Measurements from ENCODE around the gene AFAP1. TPM values are rescaled to one million over a fixed set of nuclear protein-coding genes. Genes with fewer than 3 reads are reported as not detected.

Gene AFAP1
- polyA plus RNA-seq, 3 donors = not detected

GRCh38 chr4:7974425-7974824 lies 34.8 kb upstream of the AFAP1 start:
- no peak overlapping the region for H3K4me3 Mint-ChIP-seq
- no peaks in the 10 kb centered on the region for H3K9me3 ChIP-seq (replicated peaks in 1 of 2; ENCODE audit: control insufficient read depth in 1 of 2, insufficient read depth in 1 of 2, low read length in 2 of 2)
- WGBS (ENCODE audit: insufficient coverage) = 100% methylated on average over 1 of the region's 1 CpG

DNA sequence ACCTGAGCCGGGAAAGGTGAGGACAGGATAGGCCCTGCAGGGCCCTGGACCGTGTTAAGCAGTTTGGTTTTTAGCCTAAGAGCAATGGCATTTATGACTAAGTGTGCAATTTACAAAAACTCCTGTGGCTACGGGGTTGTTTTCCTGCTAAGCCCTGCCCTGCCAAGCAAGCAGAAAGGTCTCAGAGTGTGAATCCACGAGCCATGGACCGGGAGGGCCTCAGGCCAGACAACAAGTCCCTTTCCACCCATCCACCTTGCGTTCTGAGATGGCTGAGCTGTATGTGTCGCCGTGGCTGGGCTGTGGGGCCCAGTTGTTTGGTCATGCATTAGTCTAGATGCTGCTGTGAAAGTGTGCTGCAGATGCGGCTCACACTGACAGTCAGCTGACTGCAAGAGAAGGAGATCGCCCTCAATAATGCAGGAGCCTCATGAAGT lies 33.9 kb upstream of the AFAP1 start:
- Mint-ChIP-seq H3K27me3 (ENCODE audit: low read depth in 3 of 3) (peaks cover 13 to 24% (median 24%) of the 10 kb centered on the region in 3 donors), H3K36me3 (no peaks in the 10 kb centered on the region), H3K9me3 (peaks cover 0 to 6% (median 0%) of the 10 kb centered on the region in 7 donors), H3K4me3 (no peak overlapping the region), H3K27ac (no peak overlapping the region), H3K4me1 (peaks cover 8% of the 10 kb centered on the region)
- TF ChIP-seq, protein P1, sequence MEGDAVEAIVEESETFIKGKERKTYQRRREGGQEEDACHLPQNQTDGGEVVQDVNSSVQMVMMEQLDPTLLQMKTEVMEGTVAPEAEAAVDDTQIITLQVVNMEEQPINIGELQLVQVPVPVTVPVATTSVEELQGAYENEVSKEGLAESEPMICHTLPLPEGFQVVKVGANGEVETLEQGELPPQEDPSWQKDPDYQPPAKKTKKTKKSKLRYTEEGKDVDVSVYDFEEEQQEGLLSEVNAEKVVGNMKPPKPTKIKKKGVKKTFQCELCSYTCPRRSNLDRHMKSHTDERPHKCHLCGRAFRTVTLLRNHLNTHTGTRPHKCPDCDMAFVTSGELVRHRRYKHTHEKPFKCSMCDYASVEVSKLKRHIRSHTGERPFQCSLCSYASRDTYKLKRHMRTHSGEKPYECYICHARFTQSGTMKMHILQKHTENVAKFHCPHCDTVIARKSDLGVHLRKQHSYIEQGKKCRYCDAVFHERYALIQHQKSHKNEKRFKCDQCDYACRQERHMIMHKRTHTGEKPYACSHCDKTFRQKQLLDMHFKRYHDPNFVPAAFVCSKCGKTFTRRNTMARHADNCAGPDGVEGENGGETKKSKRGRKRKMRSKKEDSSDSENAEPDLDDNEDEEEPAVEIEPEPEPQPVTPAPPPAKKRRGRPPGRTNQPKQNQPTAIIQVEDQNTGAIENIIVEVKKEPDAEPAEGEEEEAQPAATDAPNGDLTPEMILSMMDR (IDR thresholded peaks at IDR 0.05) = no peak
- Histone ChIP-seq H3K9me3 (replicated peaks in 1 of 2; ENCODE audit: control insufficient read depth in 1 of 2, insufficient read depth in 1 of 2, low read length in 2 of 2) (no peaks in the 10 kb centered on the region), H3K4me3 (replicated peaks in 1 of 3; ENCODE audit: low read depth in 2 of 3, low read length in 3 of 3) (no peak overlapping the region), H3K27ac (ENCODE audit: low read depth in 1 of 2, low read length in 2 of 2) (no peak overlapping the region), H3K36me3 (replicated peaks in 1 of 2; ENCODE audit: control insufficient read depth in 1 of 2, insufficient read depth in 2 of 2, low read length in 2 of 2) (no peaks in the 10 kb centered on the region), H2AFZ (ENCODE audit: insufficient read depth, low read depth, low read length, poor library complexity, severe bottlenecking) (no peak overlapping the region), H3K79me2 (ENCODE audit: insufficient read depth, low read length) (no peaks in the 10 kb centered on the region), H3K9ac (ENCODE audit: insufficient read depth, low read length, poor library complexity, severe bottlenecking) (no peak overlapping the region), H3K4me2 (replicated peaks; ENCODE audit: extremely low read depth, low read length, poor library complexity, severe bottlenecking) (no peak overlapping the region), H4K20me1 (ENCODE audit: insufficient read depth, low read length) (no peaks in the 10 kb centered on the region), H3K27me3 (ENCODE audit: control insufficient read depth in 2 of 2, insufficient read depth in 2 of 2, low read length in 2 of 2) (peaks cover 0 to 5% of the 10 kb centered on the region in 2 donors), H3K4me1 (ENCODE audit: control insufficient read depth in 1 of 2, insufficient read depth in 2 of 2, low read length in 2 of 2) (no peaks in the 10 kb centered on the region)
- DNase-seq = no peak
- 88% methylated on average over 5 of the region's 10 CpGs for WGBS (ENCODE audit: insufficient coverage)
- intact Hi-C loops (cut with micrococcal nuclease) = no loop called here

More at GRCh38 chr4:7974425-7974824, 34.8 kb upstream of the AFAP1 start:
- H3K27me3 Mint-ChIP-seq (ENCODE audit: low read depth in 3 of 3) = peaks cover 7 to 21% (median 18%) of the 10 kb centered on the region in 3 donors
- Histone ChIP-seq H2AFZ (ENCODE audit: insufficient read depth, low read depth, low read length, poor library complexity, severe bottlenecking) (no peak overlapping the region), H4K20me1 (ENCODE audit: insufficient read depth, low read length) (no peaks in the 10 kb centered on the region), H3K4me2 (replicated peaks; ENCODE audit: extremely low read depth, low read length, poor library complexity, severe bottlenecking) (no peak overlapping the region), H3K79me2 (ENCODE audit: insufficient read depth, low read length) (no peaks in the 10 kb centered on the region), H3K9ac (ENCODE audit: insufficient read depth, low read length, poor library complexity, severe bottlenecking) (no peak overlapping the region), H3K4me1 (ENCODE audit: control insufficient read depth in 1 of 2, insufficient read depth in 2 of 2, low read length in 2 of 2) (no peaks in the 10 kb centered on the region), H3K36me3 (replicated peaks in 1 of 2; ENCODE audit: control insufficient read depth in 1 of 2, insufficient read depth in 2 of 2, low read length in 2 of 2) (no peaks in the 10 kb centered on the region), H3K27ac (ENCODE audit: low read depth in 1 of 2, low read length in 2 of 2) (no peak overlapping the region), H3K27me3 (ENCODE audit: control insufficient read depth in 2 of 2, insufficient read depth in 2 of 2, low read length in 2 of 2) (peaks cover 0 to 6% of the 10 kb centered on the region in 2 donors), H3K4me3 (replicated peaks in 1 of 3; ENCODE audit: low read depth in 2 of 3, low read length in 3 of 3) (no peak overlapping the region)
- peaks cover 8% of the 10 kb centered on the region for H3K4me1 Mint-ChIP-seq
- peaks cover 0 to 2% (median 0%) of the 10 kb centered on the region in 7 donors for H3K9me3 Mint-ChIP-seq
- TF ChIP-seq, protein P1 (IDR thresholded peaks at IDR 0.05) = no peak
- no peaks in the 10 kb centered on the region for H3K36me3 Mint-ChIP-seq
- DNase-seq = no peak
- intact Hi-C loops (cut with micrococcal nuclease) = no loop called here
- no peak overlapping the region for H3K27ac Mint-ChIP-seq
